NT2/D1 (cell line): ENCODE measurements around the gene HS2ST1.

ENCODE experiments used
- YY1 ChIP-seq: IDR thresholded peaks from 2 replicates; pipeline ENCODE4 v1.6.1; 2011; ENCODE audit not compliant: insufficient read length, insufficient read depth
- ZNF274 ChIP-seq: IDR thresholded peaks from 2 replicates; pipeline ENCODE4 v1.6.1; 2011; ENCODE audit warnings: mild to moderate bottlenecking, low read depth, low read length

DNA sequence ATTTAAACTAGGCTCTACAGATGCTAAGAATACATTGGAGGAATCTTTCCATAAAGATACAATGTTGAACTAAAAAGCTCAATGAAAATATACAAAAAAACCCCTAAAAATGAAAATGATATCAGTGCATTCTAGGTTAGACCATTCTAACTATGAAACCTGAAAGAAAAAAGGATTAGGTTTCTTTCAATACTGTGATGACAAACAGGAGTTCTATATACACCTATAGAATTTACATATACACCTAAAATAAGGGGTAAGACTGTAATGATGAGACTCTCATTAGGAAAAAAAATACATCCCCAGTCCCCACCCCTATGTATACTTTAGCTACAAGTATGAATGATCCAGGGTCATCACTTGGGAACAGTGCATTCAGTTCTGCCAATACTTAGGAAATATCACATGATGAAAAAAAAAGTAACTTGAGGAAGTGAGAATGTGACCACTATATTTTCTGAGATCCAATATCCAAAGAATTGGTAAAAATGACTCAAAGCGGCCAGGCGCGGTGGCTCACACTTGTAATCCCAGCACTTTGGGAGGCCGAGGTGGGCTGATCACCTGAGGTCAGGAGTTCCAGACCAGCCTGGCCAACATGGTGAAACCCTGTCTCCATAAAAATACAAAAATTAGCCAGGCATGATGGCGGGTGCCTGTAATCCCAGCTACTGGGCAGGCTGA lies 26.8 kb upstream of the HS2ST1 start:
- TF ChIP-seq ZNF274 (no peak), YY1 (no peak)
